ENCODE results near the gene STAM.
"Not testable (repeated sequence)": the region's sequence is repeated elsewhere in the genome, so short reads cannot be mapped to it uniquely, and the experiment has no call there.

STAM gene

GRCh38 chr10:17643755-17644484 is at the start of gene STAM:
TSS of gene STAM (plus strand) at chr10:17644151. CDS start at chr10:17644340, 189 bp downstream.
- peak; percentile 96 for DNase-seq

DNA sequence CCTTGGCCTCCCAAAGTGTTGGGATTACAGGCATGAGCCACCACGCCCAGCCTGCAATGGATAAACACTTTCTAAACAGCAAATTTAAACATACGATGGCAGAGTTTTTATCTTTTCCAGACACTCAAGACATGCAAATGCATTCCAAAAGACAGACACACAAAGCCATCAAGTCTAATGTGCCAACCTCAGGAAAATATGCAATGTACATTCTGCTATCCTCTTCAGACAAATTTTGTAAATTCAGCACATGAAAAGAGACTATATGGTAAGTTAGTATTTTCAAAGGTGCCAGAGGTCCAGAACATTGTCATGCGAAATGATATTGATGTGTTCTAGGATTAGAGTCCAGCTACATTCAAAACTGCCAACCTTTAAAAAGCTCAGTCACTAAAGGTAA is 46.6 kb upstream of the STAM start:
- DNase-seq: no peak

DNA sequence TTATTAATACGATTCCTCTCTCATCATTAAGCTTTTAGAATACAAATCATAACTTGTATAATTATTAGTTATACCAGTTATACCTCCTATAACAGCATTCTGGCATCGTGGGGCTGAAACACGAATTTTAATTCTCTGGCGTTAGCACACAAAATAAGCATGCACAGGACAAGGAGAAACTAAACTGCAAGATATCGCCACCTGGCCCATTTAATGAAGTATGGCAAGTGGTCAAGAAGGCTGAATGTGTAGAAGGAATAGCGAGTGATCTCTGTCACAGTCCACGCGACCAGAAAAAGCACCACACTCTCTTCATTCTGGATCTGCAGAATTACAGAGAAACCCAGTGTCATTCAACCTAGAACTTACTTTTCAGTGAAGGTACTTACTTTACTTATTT is 44.9 kb upstream of the STAM start:
- DNase-seq: no peak

- DNase-seq: no peak
These were observed 38.0 kb upstream of the STAM start for GRCh38 chr10:17605936-17606335.

DNA sequence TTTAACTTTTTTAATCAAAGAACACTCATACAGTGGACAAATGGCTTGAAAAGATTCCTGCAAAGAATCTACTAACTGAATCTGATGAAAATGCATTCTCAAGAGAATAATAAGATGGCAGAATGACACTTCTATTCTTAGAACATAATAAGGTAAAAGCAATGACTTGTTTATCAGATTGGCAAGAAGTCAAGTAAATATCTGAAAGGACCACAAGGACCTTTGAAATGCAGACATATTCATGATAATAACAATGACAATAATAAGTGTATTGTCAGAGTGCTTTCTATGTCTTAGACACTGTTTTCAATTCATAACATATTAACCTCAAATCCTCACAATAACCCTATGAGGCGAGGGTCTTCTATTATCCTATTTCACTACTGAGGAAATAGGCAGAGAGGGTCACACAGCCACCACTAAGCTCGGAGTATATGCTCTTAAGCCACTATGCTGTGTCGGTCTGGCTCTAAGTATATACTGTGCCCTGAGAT is 37.4 kb upstream of the STAM start:
- DNase-seq: no peak

- DNase-seq: no peak
These were observed 36.9 kb upstream of the STAM start for GRCh38 chr10:17607060-17607459.

DNA sequence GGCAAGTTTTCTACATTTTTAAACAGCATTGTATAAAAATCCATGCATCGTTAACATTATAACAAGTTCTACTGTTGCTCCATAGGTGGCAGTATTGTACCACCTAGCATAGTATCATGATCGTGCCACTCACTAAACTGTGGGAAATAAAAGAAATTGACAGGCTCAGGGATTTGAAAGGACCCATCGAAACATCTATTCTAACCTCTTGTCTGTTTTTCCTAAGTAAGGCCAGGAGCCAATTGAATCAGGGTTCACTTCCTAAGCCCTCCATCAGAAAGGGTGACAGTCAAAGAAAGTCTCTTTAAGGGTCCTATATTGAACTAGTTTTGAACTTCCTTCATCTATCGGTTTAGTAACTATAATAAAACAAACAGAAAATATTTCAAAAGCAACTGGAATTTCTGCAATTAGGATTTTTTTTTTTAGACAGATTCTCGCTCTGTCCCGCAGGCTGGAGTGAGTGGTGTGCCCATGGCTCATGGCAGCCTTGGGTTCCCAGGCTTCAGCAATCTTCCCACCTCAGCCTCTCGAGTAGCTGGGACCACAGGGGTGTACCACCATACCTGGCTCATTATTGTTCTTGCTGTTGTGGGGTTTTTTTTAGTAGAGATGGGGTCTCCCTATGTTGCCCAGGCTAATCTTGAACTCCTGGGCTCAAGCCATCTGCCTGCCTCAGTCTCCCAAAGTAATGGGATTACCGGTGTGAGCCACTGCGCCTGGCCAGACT is 36.2 kb upstream of the STAM start:
- DNase-seq: no peak

- no peak for DNase-seq
These were observed 34.4 kb upstream of the STAM start for GRCh38 chr10:17609523-17610079.

- DNase-seq: peak; percentile 86
These were observed 27.4 kb upstream of the STAM start for GRCh38 chr10:17616403-17617030.

DNA sequence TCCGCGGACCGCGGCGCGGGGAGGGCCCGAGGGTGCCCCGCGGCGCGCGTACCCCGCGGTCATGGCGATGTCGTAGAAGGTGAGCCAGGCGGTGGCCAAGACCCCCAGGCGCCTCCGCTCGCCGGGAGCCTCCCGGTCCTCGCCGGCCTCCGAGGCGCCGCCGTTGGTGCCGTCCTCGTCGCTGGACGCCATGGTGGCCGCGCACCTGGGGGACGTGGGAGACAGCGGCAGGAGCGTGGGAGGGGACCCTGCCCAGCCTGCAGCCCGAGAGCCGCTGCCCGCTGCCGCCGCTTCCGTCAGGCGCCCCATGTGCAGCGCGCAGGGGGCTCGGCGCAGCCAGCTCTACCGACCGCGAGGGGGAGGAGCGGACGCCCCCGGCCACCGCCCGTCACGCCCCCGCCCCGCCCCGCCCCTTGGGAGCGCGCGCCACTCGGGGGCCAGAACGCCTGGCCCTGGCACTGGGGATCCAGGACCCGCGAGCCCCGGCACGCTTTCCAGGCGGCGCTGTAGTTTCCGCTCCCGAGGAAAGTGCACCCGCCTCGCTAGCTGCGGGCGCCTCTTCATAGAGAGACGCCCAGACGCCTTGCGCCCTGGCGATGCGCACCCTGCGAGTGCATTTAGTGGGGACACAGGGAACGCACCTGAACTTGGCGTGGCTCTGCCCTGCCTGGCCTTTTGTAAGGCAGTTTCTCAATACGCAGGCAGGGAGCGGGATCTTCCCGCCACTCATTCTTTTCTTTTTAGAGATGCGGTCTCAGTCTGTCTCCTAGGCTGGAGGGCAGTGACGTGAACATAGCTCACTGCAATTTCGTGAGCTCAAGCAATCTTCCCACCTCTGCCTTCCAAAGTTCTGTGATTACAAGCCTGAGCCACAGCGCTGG is 26.7 kb upstream of the STAM start, which contains the start of gene HACD1:
TSS of gene HACD1 (minus strand) at position 344 of the 881 bp plus-strand sequence. CDS start at position 309, 35 bp downstream.
- peak; percentile 94 for DNase-seq

DNA sequence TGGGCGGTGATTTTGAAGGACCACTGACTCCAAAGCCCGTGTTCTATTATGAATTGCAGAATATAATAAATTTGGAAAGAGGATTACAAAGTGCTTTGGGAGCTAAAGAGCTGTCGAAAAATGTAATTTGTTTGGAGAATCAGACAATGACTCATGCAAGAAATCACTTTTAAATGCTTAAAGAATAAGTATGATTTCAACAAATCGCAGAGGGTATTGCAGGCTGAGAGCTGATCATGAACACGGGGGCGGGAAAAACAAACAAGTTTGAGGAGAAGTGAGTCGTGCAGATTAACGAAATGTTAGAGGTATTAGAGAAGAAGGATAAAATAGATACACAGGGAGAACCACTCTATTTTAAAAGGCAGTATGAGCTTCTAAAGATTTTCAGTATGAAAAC is 21.9 kb upstream of the STAM start:
- no peak for DNase-seq

DNA sequence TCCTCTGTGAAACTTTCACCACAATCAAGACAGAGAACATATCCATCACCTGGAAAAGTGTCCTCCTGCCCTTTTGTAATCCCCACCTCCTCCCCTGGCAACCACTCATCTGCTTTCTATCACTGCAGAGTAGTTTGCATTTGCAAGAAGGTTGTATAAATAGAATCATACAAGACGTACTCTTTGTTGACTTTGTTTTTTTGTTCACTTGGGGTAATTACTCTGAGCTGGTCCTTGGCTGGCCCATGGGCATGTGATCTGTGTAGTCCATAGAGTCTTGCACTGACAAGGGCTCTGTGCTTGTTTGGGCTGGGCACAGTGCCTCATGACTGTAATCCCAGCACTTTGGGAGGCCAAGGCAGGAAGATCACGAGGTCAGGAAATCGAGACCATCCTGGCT is 19.0 kb upstream of the STAM start:
- DNase-seq: no peak

GRCh38 chr10:17626656-17627055 is 17.3 kb upstream of the STAM start:
- no peak for DNase-seq

DNA sequence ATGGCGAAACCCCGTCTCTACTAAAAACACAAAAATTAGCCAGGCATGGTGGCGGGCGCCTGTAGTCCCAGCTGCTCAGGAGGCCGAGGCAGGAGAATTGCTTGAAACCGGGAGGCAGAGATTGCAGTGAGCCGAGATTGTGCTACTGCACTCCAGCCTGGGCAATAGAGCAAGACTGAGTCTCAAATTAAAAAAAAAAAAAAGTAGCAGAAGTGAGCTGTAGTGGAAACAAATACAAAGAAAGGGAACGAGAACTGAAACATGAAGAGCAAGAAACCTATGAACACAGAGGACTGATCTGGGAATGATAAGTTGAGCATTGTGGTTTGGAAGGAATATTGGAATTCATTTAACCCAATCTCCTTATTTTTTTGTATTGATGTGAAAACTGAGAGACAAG is 11.4 kb upstream of the STAM start:
- not testable (repeated sequence) for DNase-seq

GRCh38 chr10:17633353-17633752 is 10.6 kb upstream of the STAM start:
- DNase-seq: no peak

DNA sequence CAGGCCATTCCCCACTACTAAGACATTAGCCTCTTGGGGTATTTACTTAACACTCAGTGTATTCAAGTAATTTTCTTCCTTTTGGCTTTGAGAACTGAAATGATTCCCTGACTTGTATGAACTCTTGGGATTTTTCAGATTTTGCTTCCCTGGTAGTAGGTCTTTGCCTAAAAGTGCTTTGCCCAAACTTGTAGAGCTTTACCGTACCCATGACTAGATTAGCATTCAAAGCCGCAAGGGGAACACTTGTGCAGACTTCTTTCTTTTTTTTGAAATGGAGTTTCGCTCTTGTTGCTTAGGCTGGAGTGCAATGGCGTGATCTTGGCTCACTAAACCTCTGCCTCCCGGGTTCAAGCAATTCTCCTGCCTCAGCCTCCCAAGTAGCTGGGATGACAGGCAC is 6.1 kb upstream of the STAM start:
- no peak for DNase-seq

GRCh38 chr10:17640331-17640816 is 3.6 kb upstream of the STAM start:
- no peak for DNase-seq

DNA sequence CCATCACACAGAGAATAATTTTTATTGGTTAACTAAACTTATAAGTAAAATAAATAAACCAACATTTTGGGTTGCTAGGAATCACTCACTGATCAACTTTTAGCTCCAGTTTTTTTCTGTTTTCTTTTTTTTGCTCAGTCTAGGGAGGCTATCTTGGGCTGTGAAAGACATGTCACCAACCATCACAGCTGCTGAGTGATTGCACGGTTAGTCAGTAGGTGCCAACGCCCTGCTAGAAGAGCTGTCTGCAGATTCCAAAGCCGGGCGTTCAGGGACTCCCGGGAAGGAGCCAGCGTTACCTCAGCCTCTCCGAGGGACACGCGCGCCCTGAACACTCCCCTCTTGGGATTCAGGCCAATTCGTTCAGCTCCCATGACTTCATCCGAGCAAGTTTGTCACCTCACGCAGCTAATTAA is 604 bp upstream of the STAM start:
- peak; percentile 84 for DNase-seq

- DNase-seq: no peak
These were observed 563 bp downstream of the STAM start for GRCh38 chr10:17644485-17644943.

DNA sequence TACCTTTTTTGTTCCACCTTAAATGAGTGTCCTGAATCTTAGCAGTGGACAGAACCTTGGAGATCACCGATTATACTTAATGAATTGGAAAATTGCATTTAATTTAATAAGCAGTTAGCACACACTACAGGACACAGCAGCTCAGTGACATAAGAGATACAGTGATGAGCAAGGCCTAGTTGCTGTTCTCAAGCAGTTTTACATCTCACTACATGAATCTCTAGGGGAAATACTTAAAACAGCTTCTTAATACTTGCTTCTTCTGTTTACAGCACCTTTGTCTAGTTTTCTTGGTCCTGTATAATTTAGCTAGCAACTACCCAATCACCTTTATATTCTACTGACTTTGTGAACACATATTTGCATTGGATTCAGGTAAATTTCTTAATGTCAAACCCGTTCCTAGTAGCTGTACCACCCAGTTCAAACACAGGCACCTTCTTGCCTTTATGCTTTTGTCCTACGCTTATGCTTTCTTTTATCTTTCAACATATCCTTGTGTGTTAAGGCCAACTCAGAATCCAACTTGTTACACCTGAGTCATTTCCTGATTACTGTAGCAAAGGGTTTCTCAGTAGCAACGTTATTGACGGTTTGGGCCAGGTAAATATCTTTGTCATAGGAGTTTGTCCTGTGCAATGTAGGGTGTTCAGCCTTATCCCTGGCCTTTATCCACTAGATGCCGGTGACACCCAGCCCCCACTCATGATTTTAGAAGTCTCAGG is 1.8 kb downstream of the STAM start:
- DNase-seq: no peak

GRCh38 chr10:17647326-17647725 is 3.4 kb downstream of the STAM start:
- DNase-seq: no peak

Data from islet precursor cell (in vitro differentiated cells).